Astrocyte (in vitro differentiated cells and primary cell): Measurements from ENCODE around the gene NCBP1. TPM values are rescaled to one million over a fixed set of nuclear protein-coding genes. Genes with fewer than 3 reads are reported as not detected.

Experiments used
- DNase-seq: peaks from one replicate; pipeline ENCODE4 v3.0.0-alpha.2; 2010; ENCODE audit warnings: low read depth
- FAIRE-seq: peaks from 2 replicates; lab custom pipeline; 2011; peaks lifted over from hg19 to GRCh38; lab: Jason Lieb, UNC
- H2AFZ ChIP-seq: 2 replicates; pipeline ENCODE4 v1.6.0; 2012; ENCODE audit warnings: low read depth, low read length, inconsistent platforms
- H3K27ac ChIP-seq: 2 replicates; pipeline ENCODE4 v1.5.1; 2011; ENCODE audit warnings: low read depth, low read length, inconsistent platforms
- H3K27me3 ChIP-seq: 2 replicates; pipeline ENCODE4 v1.6.0; 2011; ENCODE audit warnings: low read length, inconsistent platforms; ENCODE audit not compliant: insufficient read depth
- H3K36me3 ChIP-seq: 2 replicates; pipeline ENCODE4 v1.5.1; 2011; ENCODE audit warnings: low read length, inconsistent platforms; ENCODE audit not compliant: insufficient read depth
- H3K4me1 ChIP-seq: 2 replicates; pipeline ENCODE4 v1.5.1; 2011; ENCODE audit warnings: low read length, inconsistent platforms; ENCODE audit not compliant: insufficient read depth
- H3K4me2 ChIP-seq: 2 replicates; pipeline ENCODE4 v1.6.0; 2012; ENCODE audit warnings: low read length, inconsistent platforms
- H3K4me3 ChIP-seq: 2 replicates; pipeline ENCODE4 v1.5.1; 2011; ENCODE audit warnings: low read depth, mild to moderate bottlenecking, low read length, inconsistent platforms; ENCODE audit not compliant: insufficient read depth
- H3K79me2 ChIP-seq: 2 replicates; pipeline ENCODE4 v1.6.0; 2012; ENCODE audit warnings: mild to moderate bottlenecking, low read length, inconsistent platforms; ENCODE audit not compliant: insufficient read depth
- H3K9ac ChIP-seq: 2 replicates; pipeline ENCODE4 v1.6.0; 2012; ENCODE audit warnings: mild to moderate bottlenecking, low read length, inconsistent platforms
- H3K9me3 ChIP-seq: 2 replicates; pipeline ENCODE4 v1.5.1; 2012; ENCODE audit warnings: low read depth, mild to moderate bottlenecking, low read length, inconsistent platforms; ENCODE audit not compliant: insufficient read depth
- H4K20me1 ChIP-seq: 2 replicates; pipeline ENCODE4 v1.6.0; 2012; ENCODE audit warnings: low read length, inconsistent platforms; ENCODE audit not compliant: insufficient read depth
- H3K27ac Mint-ChIP-seq: one replicate; pipeline ENCODE4 v1.8.0; 2021; ENCODE audit warnings: mild to moderate bottlenecking, mixed read lengths; ENCODE audit not compliant: unreplicated experiment
- H3K27me3 Mint-ChIP-seq: one replicate; pipeline ENCODE4 v1.8.0; 2021; ENCODE audit warnings: low read depth, mixed read lengths; ENCODE audit not compliant: unreplicated experiment
- H3K36me3 Mint-ChIP-seq: one replicate; pipeline ENCODE4 v1.8.0; 2021; ENCODE audit warnings: low read depth, mixed read lengths; ENCODE audit not compliant: unreplicated experiment
- H3K4me1 Mint-ChIP-seq: one replicate; pipeline ENCODE4 v1.8.0; 2021; ENCODE audit warnings: low read depth, mixed read lengths; ENCODE audit not compliant: unreplicated experiment
- H3K4me3 Mint-ChIP-seq: one replicate; pipeline ENCODE4 v1.8.0; 2021; ENCODE audit warnings: mild to moderate bottlenecking, moderate library complexity, mixed read lengths; ENCODE audit not compliant: unreplicated experiment
- H3K9me3 Mint-ChIP-seq: one replicate; pipeline ENCODE4 v1.8.0; 2021; ENCODE audit warnings: mild to moderate bottlenecking, mixed read lengths; ENCODE audit not compliant: unreplicated experiment
- EZH2 ChIP-seq: IDR thresholded peaks from 2 replicates; pipeline ENCODE4 v1.6.1; 2012; ENCODE audit warnings: mild to moderate bottlenecking, low read length, inconsistent platforms; ENCODE audit not compliant: insufficient read depth
- total RNA-seq: library from RNA; stranded (reverse); gene quantifications from 2 replicates; pipeline ENCODE4 v1.2.1, GENCODE V29; 2021
- TF ChIP-seq, protein P1 (sequence below): IDR thresholded peaks from 2 replicates; pipeline ENCODE4 v1.5.1; 2011; ENCODE audit warnings: low read depth, mild to moderate bottlenecking, inconsistent platforms, low read length, moderate library complexity; ENCODE audit not compliant: insufficient read depth

NCBP1 gene
- total RNA-seq, 1 donor from 2014 or later, result 43.0 TPM

DNA sequence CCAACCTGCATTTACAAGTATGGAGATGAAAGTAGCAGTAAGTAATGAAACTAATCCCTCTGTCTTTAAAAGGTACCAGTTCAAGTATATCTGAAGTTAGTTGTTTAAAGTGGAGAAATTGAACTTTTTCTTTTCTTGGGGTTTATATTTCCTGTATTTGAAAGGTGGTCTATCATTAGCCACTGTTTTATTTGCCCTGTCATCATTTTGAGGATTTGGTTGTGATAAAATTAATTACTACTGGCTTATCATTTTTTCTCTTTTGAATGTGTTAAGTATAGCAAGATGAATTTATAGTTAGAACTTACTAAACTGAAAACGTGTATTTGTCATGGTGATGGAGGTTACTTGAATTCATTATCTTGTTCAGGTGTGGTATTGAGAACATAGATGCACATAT lies 25.1 kb downstream of the NCBP1 start:
- TF ChIP-seq, protein P1, sequence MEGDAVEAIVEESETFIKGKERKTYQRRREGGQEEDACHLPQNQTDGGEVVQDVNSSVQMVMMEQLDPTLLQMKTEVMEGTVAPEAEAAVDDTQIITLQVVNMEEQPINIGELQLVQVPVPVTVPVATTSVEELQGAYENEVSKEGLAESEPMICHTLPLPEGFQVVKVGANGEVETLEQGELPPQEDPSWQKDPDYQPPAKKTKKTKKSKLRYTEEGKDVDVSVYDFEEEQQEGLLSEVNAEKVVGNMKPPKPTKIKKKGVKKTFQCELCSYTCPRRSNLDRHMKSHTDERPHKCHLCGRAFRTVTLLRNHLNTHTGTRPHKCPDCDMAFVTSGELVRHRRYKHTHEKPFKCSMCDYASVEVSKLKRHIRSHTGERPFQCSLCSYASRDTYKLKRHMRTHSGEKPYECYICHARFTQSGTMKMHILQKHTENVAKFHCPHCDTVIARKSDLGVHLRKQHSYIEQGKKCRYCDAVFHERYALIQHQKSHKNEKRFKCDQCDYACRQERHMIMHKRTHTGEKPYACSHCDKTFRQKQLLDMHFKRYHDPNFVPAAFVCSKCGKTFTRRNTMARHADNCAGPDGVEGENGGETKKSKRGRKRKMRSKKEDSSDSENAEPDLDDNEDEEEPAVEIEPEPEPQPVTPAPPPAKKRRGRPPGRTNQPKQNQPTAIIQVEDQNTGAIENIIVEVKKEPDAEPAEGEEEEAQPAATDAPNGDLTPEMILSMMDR, result no peak
- TF ChIP-seq EZH2, result no peak
- peaks cover 23% of the 10 kb centered on the region for H3K36me3 Mint-ChIP-seq
- H3K4me1 Mint-ChIP-seq, result no peaks in the 10 kb centered on the region
- H3K36me3 ChIP-seq, result peaks cover 74% of the 10 kb centered on the region
- H3K79me2 ChIP-seq, result no peaks in the 10 kb centered on the region
- no peaks in the 10 kb centered on the region for H3K4me1 ChIP-seq
- H3K27ac Mint-ChIP-seq, result no peak overlapping the region
- no peak overlapping the region for H3K4me3 Mint-ChIP-seq
- H2AFZ ChIP-seq, result no peak overlapping the region
- FAIRE-seq (no peak), DNase-seq (no peak)
- no peak overlapping the region for H3K4me3 ChIP-seq
- no peaks in the 10 kb centered on the region for H3K9me3 Mint-ChIP-seq
- no peak overlapping the region for H3K9ac ChIP-seq
- H3K27ac ChIP-seq, result no peak overlapping the region
- no peaks in the 10 kb centered on the region for H3K27me3 ChIP-seq
- no peak overlapping the region for H3K4me2 ChIP-seq
- no peaks in the 10 kb centered on the region for H3K27me3 Mint-ChIP-seq
- H4K20me1 ChIP-seq, result no peaks in the 10 kb centered on the region
- H3K9me3 ChIP-seq, result no peaks in the 10 kb centered on the region

DNA sequence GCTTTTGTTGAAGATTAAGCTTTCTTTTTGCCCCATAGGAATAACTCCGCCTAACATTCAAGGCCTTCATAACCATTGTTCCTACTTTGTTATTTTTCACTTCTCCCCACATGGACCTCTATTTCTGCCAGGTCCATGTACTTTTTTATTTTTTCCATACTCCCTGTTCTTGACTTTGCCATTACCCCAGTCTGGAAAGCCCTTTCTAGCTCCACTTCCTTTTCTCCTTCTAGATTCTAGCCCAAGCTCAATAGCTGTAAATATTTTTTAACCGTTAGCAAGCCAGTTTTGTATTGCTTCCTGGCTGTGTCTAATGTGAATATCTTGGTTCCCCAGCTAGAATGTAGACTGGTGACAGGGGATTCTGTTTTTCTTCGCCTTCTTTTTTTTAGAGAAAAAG lies 26.1 kb downstream of the NCBP1 start:
- Mint-ChIP-seq H3K9me3 (no peaks in the 10 kb centered on the region), H3K4me1 (no peaks in the 10 kb centered on the region), H3K36me3 (peaks cover 27% of the 10 kb centered on the region), H3K27ac (no peak overlapping the region), H3K4me3 (no peak overlapping the region), H3K27me3 (no peaks in the 10 kb centered on the region)
- Histone ChIP-seq H4K20me1 (peaks cover 4% of the 10 kb centered on the region), H3K36me3 (peaks cover 74% of the 10 kb centered on the region), H3K79me2 (no peaks in the 10 kb centered on the region), H2AFZ (no peak overlapping the region), H3K9ac (no peak overlapping the region), H3K4me1 (no peaks in the 10 kb centered on the region), H3K9me3 (no peaks in the 10 kb centered on the region), H3K4me2 (no peak overlapping the region), H3K27me3 (no peaks in the 10 kb centered on the region), H3K4me3 (no peak overlapping the region), H3K27ac (no peak overlapping the region)
- DNase-seq, result no peak
- TF ChIP-seq EZH2, result no peak
- no peak for FAIRE-seq

DNA sequence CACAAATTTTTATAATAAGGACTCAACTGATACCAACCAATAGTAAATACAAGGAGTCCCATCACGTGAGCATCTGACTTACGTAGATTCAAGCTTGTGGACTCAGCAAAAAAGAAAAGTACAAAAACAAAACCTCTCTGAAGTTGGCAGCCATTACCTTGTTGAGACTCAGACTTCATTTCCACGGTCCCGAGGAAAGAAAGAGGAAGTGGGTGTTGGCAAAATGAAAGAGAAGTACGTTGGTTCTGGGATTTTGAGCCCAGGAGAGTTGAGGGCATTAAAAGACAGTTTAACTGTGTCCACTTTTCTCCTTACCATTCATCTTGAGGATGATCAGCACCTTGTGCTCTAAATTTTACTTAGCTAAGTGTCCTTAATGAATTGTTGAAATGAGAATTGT lies 26.7 kb downstream of the NCBP1 start:
- no peak overlapping the region for H3K4me2 ChIP-seq
- no peak overlapping the region for H3K27ac Mint-ChIP-seq
- no peaks in the 10 kb centered on the region for H3K4me1 Mint-ChIP-seq
- no peaks in the 10 kb centered on the region for H3K27me3 Mint-ChIP-seq
- FAIRE-seq (no peak), DNase-seq (no peak)
- peaks cover 74% of the 10 kb centered on the region for H3K36me3 ChIP-seq
- no peaks in the 10 kb centered on the region for H3K9me3 Mint-ChIP-seq
- H2AFZ ChIP-seq, result no peak overlapping the region
- H3K9me3 ChIP-seq, result no peaks in the 10 kb centered on the region
- H3K36me3 Mint-ChIP-seq, result peaks cover 27% of the 10 kb centered on the region
- H3K27me3 ChIP-seq, result no peaks in the 10 kb centered on the region
- no peak overlapping the region for H3K9ac ChIP-seq
- H3K4me1 ChIP-seq, result no peaks in the 10 kb centered on the region
- no peak for TF ChIP-seq EZH2
- H4K20me1 ChIP-seq, result peaks cover 4% of the 10 kb centered on the region
- H3K4me3 ChIP-seq, result no peak overlapping the region
- no peak overlapping the region for H3K27ac ChIP-seq
- no peak overlapping the region for H3K4me3 Mint-ChIP-seq
- no peaks in the 10 kb centered on the region for H3K79me2 ChIP-seq

DNA sequence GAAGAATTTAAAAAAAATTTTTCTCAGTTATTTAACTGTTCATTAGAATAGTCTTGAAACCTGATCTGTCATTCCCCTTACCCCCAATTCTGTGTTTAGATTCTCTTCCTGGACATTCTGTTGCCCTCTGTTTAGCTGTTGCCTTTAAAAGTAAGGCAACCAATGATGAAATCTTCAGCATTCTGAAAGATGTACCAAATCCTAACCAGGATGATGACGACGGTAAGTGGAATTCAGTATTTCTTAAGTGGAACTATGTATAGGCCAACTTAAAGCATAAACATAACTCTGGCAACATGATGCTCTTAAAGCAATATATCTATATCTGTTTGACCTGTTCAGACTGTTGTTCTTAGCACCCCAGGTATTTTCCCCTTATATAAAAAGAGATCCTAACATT lies 27.2 kb downstream of the NCBP1 start:
- Mint-ChIP-seq H3K4me3 (no peak overlapping the region), H3K9me3 (no peaks in the 10 kb centered on the region), H3K27ac (no peak overlapping the region), H3K36me3 (peaks cover 27% of the 10 kb centered on the region), H3K27me3 (no peaks in the 10 kb centered on the region), H3K4me1 (no peaks in the 10 kb centered on the region)
- Histone ChIP-seq H4K20me1 (peaks cover 4% of the 10 kb centered on the region), H3K79me2 (no peaks in the 10 kb centered on the region), H3K27me3 (no peaks in the 10 kb centered on the region), H3K4me1 (no peaks in the 10 kb centered on the region), H3K4me3 (no peak overlapping the region), H3K9me3 (no peaks in the 10 kb centered on the region), H3K36me3 (peaks cover 72% of the 10 kb centered on the region), H3K9ac (no peak overlapping the region), H3K4me2 (no peak overlapping the region), H2AFZ (no peak overlapping the region), H3K27ac (no peak overlapping the region)
- DNase-seq, result no peak
- TF ChIP-seq, protein P1, result no peak
- no peak for TF ChIP-seq EZH2
- no peak for FAIRE-seq
